Activated T-cell treated with anti-CD3 and anti-CD28 coated beads, Interleukin-2, amount 50 U/mL, for 48 hours (primary cell): Measurements from ENCODE around the gene FHIT.

Source experiments
- DNase-seq, 2 experiments: peaks; one replicate each; pipeline ENCODE4 v3.0.0-alpha.2; 2020

FHIT gene

DNA sequence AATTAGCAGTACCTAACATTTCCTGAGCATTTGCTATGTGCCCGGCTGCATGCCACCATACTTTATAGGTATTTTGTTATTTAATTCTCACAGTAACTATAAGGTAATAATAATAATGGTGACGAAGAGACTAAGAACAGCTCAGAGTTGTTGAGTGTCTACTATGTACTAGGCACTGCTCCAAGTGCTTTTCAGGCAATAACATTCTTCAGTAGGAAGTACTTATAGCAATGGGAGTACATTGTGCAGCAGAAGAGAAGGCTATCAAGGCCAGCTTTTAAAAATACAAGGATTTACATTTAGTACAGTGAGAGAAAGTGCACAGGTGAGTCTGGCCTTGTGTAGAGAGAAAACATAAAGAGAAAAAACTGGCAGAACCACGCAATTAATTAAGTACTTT is 647.4 kb downstream of the FHIT start:
- DNase-seq, result no peak

DNA sequence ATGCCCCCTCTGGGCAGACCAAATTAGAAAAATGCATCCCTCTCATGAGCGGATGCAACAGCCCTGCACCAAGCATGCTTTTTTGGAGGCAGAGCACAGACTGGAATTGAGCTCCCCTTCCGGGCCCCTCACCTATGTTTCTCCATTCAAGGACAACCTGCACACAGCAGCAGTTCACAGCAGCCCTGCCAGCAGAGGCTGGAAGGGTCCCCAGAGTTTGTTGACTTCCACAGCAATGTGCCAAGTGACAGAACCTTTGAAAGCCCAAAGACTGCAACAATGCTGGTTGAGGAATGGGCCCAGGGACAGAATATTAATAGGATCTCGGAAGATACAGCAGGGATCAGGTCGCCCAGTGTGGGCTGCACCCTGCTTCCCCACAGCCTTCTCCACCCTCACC is 650.4 kb downstream of the FHIT start:
- DNase-seq, result no peak

DNA sequence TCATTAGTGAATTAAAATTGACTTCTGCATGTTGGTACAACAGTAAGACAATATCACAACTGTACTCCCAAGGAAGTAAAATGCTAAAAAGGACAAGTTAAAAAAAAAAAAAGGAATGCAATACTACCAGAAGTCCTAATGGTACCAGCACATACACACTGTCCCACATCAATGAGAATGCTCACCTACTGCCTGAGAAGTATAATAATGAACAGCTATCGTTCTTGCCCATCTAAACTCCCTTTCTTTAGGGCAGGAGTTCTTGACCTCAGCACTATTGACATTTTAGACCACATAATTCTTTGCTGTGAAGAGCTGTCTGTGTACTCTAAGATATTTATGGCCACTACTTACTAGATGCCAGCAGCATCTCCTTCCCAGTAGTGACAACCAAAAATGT is 651.7 kb downstream of the FHIT start:
- DNase-seq, result no peak

DNA sequence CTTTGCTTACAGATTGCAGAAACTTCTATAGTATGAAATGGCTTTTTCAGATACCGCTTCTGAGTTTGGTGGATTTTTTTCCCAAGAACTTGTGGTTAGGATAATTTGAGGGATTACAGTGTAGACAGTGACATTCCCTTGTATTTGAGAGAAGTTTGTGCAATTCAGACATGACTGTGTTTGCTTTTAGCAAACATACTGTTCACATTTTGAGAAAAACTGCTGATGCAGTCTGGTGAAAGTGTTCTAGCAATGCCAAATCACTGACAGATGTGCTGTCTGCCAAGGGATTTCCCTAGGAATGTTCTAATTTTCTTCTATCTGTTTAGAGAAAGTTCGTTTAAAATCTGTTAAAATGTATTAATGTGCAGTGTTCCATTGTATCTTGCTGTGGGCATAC is 652.6 kb downstream of the FHIT start:
- DNase-seq, result no peak

DNA sequence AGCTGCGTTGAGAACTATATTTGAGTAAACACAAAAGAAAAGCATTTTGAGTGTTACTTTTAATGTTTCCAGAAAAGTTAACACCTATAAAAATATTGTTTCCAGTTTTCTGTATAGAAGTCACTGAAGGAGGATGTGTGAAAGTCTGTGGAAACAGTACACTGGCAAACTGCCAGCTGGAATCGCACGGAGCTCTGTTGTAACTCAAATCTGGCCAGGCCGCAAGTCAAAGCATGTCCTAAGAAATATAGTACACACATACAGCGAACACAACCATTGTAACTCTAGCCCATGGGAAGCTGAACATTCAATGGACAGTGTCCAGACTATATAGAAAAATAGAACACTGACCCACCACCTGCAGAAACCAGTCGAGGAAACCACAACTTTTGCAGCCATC is 657.2 kb downstream of the FHIT start:
- no peak for DNase-seq

DNA sequence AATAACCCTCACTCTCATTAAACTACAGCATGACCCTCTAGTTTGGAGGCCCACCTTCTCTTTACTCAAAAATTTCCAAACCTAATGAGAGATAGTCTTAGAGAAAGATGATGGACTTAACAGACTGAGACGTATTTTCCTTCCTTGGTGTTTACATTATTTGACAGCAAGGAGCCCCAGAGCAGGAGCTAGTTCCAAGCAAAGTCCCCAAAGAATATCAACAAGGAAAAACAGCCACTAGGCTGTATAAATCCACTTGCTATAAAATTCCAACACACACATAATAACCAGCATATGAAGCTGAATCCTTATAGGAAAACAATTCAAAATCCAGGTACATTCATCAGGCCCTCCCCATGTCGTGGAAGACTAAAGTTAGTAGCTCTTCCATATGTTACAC is 660.0 kb downstream of the FHIT start:
- DNase-seq, result no peak

DNA sequence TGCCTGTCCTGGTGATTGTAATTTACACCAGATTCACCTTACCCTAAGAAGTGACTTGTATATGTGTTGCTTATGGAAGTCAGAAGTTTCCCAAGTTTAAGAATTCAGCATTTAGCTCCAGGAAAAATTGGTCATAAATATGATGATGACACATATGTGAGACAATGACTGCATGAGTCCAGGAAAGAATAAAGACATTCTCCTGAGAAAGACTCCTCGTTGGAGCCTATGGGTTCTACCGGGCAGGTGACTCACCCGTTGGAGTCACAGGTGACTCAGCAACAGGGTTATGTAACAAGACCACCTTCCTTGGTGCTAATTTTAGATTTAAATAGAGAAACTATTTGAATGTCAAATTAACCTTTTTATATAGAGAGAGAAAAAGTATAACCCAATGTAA is 662.4 kb downstream of the FHIT start:
- DNase-seq, result no peak

DNA sequence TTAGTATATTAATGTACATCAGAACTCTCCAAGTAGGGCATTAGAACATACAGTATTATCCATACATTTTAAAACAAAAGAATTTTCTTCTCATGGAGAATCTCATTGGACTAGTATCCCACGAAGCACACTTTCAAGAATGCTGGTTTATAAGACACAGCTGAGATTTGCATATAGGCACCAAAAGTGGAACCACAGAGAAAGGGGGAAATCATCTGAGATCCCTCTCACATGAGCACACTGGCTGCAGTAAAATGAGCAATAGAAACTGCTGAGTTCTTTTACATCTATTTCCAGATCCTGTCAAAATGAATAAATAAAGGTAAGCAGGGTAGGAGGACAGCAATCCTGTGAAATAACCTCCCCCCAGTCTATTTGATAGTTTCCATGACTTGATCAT is 665.3 kb downstream of the FHIT start:
- DNase-seq, result no peak

DNA sequence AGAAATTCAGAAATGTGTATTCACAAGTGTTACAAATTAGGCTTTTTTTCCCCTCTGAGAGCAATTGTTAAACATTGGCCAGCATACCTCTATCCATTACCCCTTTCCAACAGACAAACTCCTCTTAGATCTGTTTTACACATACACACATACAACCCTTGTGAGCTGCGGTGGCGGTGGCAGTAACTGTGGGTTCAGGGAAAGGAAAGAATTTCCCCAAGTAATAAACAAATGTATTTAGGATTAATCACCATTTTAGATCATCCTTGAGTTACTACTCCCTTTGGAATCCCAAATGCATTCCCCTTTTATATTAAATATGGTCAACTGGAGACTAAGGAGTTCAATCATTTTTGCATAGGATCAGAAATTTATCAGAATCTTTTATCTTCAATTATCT is 667.0 kb downstream of the FHIT start:
- no peak for DNase-seq

DNA sequence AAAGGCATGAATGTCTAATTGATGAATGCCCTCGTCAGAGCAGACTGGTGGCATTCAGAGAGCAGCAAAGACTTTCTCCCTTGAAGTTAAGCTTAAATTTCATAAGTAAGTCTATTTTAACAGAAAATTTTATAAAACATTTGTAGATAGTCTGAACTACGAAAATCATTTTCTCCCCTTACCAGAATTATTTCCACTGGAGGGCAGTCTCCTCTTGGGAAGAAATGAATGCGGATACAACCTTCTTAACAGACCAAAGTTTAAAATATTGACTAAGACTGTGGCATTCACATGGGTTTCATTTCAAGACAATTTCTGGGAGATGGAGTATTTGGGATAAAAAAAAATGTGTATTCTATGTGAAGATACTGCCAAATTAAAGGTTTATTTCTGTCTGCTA is 669.0 kb downstream of the FHIT start:
- DNase-seq, result no peak

DNA sequence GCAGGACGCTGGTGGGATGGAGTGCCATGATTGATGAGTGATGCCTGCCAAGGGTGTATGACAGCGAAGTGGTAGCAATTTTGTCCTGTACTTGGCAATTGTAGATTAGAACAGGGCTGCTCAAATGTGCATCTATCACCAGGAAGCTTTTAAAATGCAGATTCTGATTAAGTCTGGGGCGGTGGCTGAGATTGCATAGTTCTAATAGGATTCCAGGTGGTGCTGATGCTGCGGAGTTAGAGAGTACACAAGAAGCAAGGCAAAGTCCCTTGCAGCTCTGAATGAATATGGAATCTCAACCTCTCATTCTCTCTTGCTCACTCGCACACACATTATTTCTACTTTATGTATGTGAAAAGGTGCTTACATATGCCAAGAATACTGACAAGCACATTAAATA is 670.4 kb downstream of the FHIT start:
- no peak for DNase-seq

DNA sequence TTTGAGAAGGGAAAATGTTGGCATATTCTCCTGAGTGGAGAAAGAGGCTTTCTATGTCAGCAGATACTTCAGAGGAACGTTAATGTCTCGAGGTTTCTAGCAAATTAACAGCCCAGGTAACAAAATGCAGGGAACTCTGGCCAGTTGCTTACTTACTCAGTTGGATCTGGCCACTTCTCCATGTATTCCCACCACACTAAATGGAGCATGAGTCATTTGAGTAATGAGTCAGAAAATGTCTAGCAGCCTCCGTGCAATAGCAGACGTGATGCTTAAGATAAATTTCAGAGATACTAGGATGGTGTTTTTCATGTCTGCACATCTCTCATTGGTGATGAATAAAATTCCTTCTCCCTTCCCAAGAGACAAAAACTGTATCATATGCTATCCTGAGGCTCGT is 671.5 kb downstream of the FHIT start:
- DNase-seq, result no peak

DNA sequence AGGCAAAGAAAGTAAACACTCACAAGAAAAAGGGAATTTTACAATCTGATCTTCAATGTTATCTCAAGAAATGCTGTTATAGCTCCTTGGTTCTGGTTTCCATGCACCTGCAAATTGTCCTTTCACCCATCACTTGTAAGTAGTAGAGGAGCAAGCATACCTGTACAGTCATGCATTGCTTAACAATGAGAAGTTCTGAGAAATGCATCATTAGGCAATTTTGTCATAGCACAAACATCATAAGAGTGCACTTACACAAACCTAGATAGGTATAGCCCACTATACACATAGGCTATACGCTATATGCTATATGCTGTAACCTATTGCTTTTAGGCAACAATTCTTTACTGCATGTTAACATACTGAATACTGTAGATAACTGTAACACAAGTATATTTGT is 672.3 kb downstream of the FHIT start:
- no peak for DNase-seq

DNA sequence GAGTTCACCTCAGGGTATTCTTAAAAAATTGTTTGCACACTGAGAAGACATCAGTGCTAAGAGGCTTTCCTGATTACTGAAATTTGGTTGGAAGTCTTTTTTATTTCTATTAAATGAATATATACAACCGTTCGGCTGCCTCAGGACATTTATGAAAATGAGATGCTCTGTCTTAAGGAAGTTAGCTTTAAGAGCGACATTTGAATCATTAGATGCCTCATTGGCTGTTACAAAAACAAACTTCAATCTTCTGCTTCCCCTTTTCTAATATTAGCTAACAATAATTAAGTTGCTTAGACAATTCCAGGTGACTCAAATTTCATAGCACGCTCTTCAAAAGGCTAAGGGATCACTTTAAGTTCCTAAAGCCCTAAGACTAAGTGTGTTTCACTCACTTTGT is 673.7 kb downstream of the FHIT start:
- no peak for DNase-seq

DNA sequence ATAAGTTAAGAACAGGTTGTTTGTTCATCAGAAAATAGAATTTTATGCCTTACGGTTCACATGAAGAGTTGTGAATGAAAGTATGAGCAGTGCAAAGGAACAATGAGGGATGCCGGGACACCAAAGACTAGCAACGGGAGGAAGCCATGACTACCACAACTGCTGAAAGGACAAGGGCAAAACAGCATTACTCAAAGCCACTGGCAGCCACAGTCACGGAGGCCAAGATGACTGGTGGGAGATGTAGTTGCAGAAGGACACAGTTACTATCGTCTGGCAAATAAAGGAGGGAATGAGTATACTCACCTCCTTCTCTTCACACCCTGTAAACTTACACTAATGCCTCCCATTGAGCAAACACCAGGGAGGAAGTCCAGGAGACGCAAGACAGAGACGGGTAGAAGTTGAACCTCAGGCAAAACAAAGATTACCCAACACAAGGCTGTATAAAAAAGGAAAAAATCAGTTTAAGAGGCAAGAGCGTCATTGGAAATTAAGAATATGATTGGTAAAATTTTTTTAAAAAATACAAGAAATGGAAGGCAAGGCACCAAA is 675.5 kb downstream of the FHIT start:
- no peak for DNase-seq

DNA sequence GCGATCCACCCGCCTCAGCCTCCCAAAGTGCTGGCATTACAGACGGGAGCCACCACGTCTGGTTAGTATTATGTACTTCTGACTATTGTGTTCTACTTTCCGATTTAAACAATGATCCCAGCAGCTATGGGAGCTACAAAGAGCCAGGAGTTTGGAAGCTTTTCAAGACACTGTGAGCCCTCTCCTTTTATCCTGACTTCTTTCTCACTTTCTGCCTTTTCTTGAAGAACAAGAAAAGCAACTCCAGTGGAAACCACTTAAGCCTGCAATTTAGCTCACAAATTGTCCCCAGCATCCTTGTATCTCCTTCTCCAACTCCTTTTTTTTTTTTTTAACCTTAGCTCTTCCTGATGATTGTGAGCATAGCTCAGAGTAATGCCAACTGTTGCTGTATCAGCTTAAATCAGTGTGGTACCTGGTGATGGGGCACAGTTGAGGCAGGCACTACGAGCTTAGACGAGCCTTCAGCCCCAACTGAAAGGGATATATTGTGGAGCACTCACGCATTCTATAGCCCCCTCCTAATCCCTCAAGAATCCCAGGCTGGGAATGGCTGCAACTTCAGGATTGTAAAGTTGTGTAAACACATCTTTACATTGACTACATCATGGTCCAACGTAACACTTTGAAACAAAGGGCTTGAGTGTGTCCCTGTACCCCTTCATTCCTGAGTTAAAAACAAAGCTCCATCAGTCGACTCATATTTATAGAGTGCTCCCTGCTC is 677.0 kb downstream of the FHIT start:
- DNase-seq, result no peak

DNA sequence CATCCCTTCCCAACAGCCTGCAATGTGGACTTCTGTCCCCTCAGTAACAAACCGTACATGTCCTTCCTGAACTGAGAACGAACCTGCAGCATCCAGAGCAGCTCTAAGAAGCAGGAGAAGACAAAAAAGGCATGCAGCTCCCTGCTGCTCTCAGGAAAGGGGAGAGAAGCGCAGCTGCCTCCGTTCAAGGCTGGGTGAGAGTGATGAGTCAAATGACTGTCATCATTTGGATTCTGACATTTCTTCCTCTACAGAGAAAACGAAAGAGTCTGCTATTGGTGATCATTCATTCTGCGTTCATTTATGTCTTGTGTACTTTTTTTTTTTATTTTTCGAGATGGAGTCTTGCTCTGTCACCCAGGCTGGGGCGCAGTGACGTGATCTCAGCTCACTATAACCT is 677.8 kb downstream of the FHIT start:
- DNase-seq, result no peak

DNA sequence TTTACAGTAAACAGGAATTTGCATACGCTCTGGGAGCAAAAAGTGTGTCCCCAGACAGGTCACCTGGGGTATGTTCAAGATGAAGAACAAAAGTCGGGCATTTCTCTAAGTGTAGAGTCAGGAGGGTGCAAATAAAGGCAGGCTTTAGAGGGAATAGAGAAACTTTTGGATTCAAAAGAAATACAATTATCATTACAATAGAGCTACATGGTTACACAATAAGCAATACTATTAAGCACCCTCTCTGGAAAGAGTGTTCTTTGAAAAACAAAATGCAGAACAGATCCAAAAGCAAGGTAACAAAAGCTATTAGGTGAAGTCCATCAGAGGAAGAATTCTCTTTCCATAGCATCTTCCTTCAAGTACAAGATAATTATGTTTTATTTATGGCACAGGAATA is 679.7 kb downstream of the FHIT start:
- no peak for DNase-seq

DNA sequence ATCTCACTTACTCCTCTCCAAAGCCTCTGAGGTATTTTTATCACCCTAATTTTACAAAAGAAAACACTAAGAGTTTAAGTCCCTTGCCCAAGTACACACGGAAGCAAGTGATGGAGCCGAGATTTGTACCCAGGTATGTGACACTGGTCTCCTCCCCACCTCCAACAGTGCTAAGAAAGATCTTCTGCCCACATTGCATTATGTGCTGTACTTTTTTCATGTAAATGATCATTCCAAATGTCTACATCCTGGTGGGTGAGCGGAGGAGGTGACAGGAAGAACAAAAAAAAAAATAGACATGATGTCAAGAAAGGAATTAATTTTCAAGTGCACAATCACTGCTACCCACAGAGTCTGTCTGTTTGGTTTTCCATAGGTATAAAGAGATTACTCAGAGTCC is 694.1 kb downstream of the FHIT start:
- no peak for DNase-seq

DNA sequence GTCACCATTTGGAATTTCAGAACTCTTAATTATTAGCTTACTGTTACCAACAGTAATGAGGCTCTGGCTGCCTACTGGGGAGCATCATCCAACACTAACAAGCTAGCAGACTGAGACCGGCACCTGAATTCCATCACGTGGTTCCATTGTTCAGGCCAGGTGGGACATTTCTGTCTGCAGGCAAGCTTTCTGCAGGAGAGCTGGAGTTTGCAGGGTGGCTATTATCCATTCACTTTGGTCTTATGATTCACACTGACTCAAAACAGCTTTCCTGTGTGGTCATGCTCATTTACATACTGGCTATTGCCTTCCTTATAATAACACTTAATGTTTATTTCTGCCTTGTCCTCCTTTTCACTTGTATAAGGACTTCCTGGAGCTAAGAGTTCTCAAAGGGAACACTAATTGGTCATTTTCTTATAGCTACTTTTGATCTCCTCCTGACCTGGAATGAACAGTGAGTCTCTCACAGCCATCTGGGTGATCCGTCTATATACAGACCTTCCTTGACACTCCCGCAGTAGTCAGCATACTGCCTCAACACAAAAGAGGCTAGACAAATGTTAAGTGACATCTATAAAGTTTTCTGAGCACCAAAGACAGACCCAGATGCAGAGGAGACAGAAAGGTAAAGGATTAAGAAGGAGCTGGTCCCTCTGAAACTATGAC is 695.4 kb downstream of the FHIT start:
- no peak for DNase-seq

DNA sequence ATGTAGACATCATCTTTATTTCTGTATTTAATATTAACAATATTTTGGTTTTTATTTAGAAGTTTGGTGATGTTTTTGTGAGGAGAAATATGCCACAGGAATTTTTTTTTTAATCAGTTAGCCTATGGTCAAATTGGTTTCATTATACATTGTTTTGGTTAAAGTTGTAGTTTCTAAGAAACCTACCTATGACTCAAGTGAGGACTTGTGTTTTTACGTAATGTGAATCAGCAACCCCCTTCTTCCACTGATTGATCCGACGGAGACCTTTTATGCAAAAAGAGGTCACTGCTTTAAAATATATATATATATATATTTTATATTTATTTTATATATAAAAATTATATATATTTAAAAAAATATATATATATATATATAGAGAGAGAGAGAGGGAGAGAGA is 698.1 kb downstream of the FHIT start:
- no peak for DNase-seq

DNA sequence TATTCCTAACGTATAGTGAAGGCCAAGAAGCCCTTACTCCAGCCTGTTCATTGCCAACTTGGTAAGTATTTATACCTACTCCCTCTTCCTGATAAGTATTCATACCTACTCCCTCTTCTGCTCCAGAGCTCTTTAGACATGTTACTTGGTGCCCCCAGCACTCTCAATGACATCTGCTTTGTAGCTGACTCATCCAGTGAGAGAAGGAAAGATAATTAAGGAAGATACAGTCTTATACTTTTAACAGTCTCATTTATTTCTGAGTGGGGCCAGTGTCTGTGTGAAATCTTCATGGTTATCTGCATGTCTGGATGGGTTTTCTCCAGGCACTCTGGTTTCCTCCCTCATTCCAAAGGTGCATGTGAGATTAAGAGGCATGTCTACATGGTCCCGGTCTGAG is 698.7 kb downstream of the FHIT start:
- no peak for DNase-seq

DNA sequence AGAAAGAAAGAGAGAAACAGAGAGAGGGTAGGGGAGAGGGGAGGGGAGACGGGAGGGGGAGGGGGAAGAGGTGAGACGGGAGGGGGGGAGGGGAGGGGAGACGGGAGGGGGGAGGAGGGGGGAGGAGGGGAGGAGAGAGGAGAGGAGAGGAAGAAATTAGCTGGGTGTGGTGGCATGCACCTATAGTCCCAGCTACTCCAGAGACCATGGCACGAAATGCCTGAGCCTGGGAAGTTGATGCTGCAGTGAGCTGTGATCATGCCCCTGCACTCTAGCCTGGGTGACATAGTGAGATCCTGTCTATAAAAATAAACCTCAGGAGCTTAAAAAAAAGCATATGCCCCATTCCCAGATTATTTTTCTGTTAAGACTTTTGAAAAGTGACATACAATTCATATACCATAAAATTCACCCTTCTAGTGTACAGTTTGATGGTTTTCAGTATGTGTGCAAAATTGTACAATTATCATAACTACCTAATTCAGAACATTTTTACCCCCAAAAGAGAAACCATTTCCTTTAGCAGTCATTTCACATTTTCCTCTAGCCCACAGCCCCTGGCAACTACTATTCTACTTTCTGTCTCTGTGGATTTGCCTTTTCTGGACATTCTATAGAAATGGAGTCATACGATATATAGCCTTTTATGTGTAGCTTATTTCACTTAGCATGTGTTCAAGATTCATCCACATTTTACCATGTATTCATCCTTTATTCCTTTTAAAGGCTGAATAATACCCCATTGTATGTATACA is 699.6 kb downstream of the FHIT start:
- no peak for DNase-seq

DNA sequence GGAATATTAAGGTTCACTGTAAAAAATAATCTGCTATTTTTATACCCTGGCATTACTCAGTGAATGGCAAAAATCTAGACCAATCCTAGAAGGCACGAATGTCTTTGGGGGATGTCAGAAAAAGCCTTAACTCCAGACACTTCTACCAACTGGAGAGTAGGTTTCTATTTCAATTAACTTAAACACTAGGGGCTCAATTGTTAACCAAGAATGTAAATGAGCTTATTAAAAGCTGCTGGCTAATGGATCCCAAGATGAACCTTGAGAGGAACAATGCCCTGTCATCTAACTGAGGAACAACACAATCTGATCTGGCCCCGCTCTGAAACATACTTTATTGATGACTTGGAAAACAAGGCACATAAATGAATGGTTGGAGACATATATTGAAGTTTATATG is 701.4 kb downstream of the FHIT start:
- DNase-seq, result no peak
